HG02970 (cell line): ENCODE data around the gene GPBP1.
"Not testable (repeated sequence)": the region's sequence is repeated elsewhere in the genome, so short reads cannot be mapped to it uniquely, and the experiment has no call there.

Experiments
- ATAC-seq: cut with Tn5 transposase; IDR thresholded peaks from one replicate; pipeline ENCODE4 v1.9.1; 2021; ENCODE audit warnings: mild to moderate bottlenecking, moderate library complexity, moderate number of reproducible peaks; ENCODE audit not compliant: unreplicated experiment, low FRiP score

GPBP1 gene

GRCh38 chr5:57175551-57176309, 1.9 kb downstream of the GPBP1 start:
- ATAC-seq = no peak

GRCh38 chr5:57176350-57176857, 2.5 kb downstream of the GPBP1 start:
- no peak for ATAC-seq

GRCh38 chr5:57177479-57178156, 3.8 kb downstream of the GPBP1 start:
- no peak for ATAC-seq

- not testable (repeated sequence) for ATAC-seq
These were observed 4.4 kb downstream of the GPBP1 start for GRCh38 chr5:57178238-57178637.

GRCh38 chr5:57179262-57180200, 5.7 kb downstream of the GPBP1 start:
- ATAC-seq = no peak

GRCh38 chr5:57181154-57181553, 7.3 kb downstream of the GPBP1 start:
- ATAC-seq = no peak

- ATAC-seq = no peak
These were observed 10.5 kb downstream of the GPBP1 start for GRCh38 chr5:57184322-57184721.

GRCh38 chr5:57185313-57185712, 11.5 kb downstream of the GPBP1 start:
- no peak for ATAC-seq

GRCh38 chr5:57186194-57186593, 12.3 kb downstream of the GPBP1 start:
- no peak for ATAC-seq

GRCh38 chr5:57187977-57188376, 14.1 kb downstream of the GPBP1 start:
- not testable (repeated sequence) for ATAC-seq

GRCh38 chr5:57189515-57189914, 15.7 kb downstream of the GPBP1 start:
- no peak for ATAC-seq

- no peak for ATAC-seq
These were observed 16.7 kb downstream of the GPBP1 start for GRCh38 chr5:57190593-57190992.

- ATAC-seq = no peak
These were observed 17.3 kb downstream of the GPBP1 start for GRCh38 chr5:57191163-57191562.

- ATAC-seq = no peak
These were observed 18.1 kb downstream of the GPBP1 start for GRCh38 chr5:57191986-57192385.

- not testable (repeated sequence) for ATAC-seq
These were observed 19.0 kb downstream of the GPBP1 start for GRCh38 chr5:57192832-57193231.

- ATAC-seq = no peak
These were observed 20.0 kb downstream of the GPBP1 start for GRCh38 chr5:57193757-57194413.

- no peak for ATAC-seq
These were observed 20.8 kb downstream of the GPBP1 start for GRCh38 chr5:57194653-57195052.

GRCh38 chr5:57195060-57195459, 21.2 kb downstream of the GPBP1 start:
- no peak for ATAC-seq

GRCh38 chr5:57199866-57200265, 26.0 kb downstream of the GPBP1 start:
- no peak for ATAC-seq

- ATAC-seq = no peak
These were observed 29.0 kb downstream of the GPBP1 start for GRCh38 chr5:57202811-57203210.
